Stimulated activated CD8-positive, alpha-beta memory T cell treated with anti-CD3 and anti-CD28 coated beads, Interleukin-15, amount 100 ng/mL, for 24 hours (primary cell): ENCODE measurements around the gene C6orf120.
A peak's percentile ranks its signal among the peaks of the same experiment; 100 is the strongest.

ENCODE experiments used
- DNase-seq: peaks from one replicate; pipeline ENCODE4 v3.0.0-alpha.2; 2020; ENCODE audit warnings: low read depth

Gene C6orf120

GRCh38 chr6:169725125-169726048 lies 23.5 kb downstream of the C6orf120 start:
- no peak for DNase-seq

- DNase-seq: no peak
Observed at GRCh38 chr6:169726049-169726400, 24.1 kb downstream of the C6orf120 start.

- no peak for DNase-seq
Observed at GRCh38 chr6:169726963-169727362, 25.0 kb downstream of the C6orf120 start.

GRCh38 chr6:169729961-169730360 lies 28.0 kb downstream of the C6orf120 start:
- no peak for DNase-seq

GRCh38 chr6:169738204-169738975 lies 36.5 kb downstream of the C6orf120 start:
- DNase-seq: no peak

- DNase-seq: no peak
Observed at GRCh38 chr6:169738976-169739529, 37.1 kb downstream of the C6orf120 start.

GRCh38 chr6:169741344-169741743 lies 39.4 kb downstream of the C6orf120 start:
- DNase-seq: no peak

GRCh38 chr6:169745405-169745804 lies 43.5 kb downstream of the C6orf120 start:
- no peak for DNase-seq

- no peak for DNase-seq
Observed at GRCh38 chr6:169746556-169746955, 44.6 kb downstream of the C6orf120 start.

- DNase-seq: peak; percentile 93
Observed at GRCh38 chr6:169751242-169752073, 49.5 kb downstream of the C6orf120 start, which contains the start of the genes DYNLT2 and ERMARD. DYNLT2 (minus strand) TSS chr6:169751572; CDS start chr6:169751458, 114 bp downstream. ERMARD (plus strand) TSS chr6:169751622; CDS start chr6:169751658, 36 bp downstream.

GRCh38 chr6:169752074-169752623 lies 50.2 kb downstream of the C6orf120 start:
- DNase-seq: no peak
